HK-2 (cell line): ENCODE results near the gene PSMD7.
"Not testable (repeated sequence)": the region's sequence is repeated elsewhere in the genome, so short reads cannot be mapped to it uniquely, and the experiment has no call there.

Experiments used
- DNase-seq: peaks from one replicate; pipeline ENCODE4 v3.0.0-alpha.2; 2018; ENCODE audit not compliant: unreplicated experiment

Gene PSMD7

GRCh38 chr16:74297145-74297665 is 591 bp downstream of the PSMD7 start:
- no peak for DNase-seq

- no peak for DNase-seq
Measured at GRCh38 chr16:74298104-74298503, 1.5 kb downstream of the PSMD7 start.

DNA sequence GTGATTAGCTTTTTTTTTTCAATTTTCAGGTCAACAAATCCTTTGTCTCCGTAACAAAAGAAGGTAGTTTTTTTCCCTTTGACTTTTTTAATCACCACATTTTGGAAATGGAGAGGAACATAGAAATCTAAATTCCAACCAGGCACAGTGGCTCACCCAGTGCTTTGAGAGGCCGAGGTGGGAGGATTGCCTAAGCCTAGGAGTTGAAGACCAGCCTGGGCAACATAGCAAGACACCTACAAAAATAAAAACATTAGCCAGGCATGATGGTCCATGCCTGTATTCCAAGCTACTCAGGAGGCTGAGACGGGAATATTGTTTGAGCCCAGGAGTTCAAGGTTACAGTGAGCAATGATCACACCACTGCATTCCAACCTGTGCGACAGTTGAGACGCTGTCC is 5.7 kb downstream of the PSMD7 start:
- no peak for DNase-seq

DNA sequence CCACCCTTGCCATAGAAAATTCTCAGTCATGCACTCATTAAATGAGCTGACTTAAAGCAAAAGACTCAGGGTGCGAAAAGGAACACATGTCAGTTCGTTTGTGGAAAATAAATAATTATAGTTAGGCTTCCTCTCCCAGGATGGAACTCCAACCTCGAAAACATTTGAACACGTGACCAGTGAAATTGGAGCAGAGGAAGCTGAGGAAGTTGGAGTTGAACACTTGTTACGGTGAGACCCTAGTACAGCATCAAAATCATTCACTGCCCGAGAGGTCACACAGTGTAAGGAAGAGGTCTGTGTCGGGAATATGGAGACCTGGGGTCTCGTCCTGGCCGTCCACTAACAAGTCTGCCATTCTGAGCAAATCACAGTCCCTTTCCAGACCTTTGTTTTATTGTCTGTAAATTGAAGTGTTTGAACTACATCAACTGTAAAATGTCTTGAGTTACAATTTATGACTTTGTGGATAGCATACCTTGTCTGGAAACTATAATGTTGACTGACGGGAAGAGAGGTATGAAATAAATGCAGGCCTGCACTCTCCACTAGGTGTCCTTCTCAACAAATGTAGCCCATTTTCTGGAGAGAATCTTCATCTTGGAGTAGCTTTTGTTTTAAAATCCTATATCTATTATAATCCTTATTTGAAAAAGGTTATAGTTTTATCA is 7.7 kb downstream of the PSMD7 start:
- DNase-seq = no peak

DNA sequence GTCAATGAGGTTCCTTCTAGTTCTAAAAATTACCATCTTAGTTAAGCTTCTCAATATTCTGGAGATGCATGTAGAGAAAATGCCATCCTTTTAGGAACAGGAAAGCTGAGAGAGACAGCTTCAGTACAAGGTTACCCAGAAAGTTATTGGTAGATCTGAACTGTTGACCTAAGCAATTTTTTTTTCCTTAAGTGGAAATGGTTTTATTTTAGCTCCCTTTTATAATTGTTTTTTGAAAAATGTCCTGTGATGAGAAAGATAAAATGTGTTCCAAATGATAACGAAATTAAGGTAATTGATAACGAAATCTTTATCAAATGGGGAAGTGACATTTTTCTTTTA is 8.2 kb downstream of the PSMD7 start:
- DNase-seq = no peak

- DNase-seq = no peak
Measured at GRCh38 chr16:74305281-74305680, 8.7 kb downstream of the PSMD7 start.

GRCh38 chr16:74305978-74306784 is 9.6 kb downstream of the PSMD7 start:
- no peak for DNase-seq

DNA sequence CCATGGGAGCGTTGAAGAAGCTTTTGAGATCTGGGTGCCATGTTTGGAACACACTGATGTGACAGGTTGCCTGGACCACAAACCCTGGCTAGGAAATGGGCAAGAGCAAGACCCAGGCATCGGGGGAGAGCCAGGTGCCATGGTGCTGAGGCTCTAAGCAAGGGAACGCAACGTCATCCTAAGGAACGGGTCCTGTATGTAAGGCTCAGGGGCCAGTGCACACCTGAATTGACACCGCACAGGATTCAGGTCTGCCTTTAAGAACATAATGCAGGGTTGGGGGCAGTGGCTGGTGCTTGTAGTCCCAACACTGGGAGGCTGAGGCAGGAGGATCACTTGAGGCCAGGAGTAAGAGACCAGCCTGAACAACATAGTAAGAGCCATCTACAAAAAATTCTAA is 10.8 kb downstream of the PSMD7 start:
- DNase-seq = no peak

- DNase-seq = peak; percentile 37
Measured at GRCh38 chr16:74309789-74310781, 13.5 kb downstream of the PSMD7 start.

DNA sequence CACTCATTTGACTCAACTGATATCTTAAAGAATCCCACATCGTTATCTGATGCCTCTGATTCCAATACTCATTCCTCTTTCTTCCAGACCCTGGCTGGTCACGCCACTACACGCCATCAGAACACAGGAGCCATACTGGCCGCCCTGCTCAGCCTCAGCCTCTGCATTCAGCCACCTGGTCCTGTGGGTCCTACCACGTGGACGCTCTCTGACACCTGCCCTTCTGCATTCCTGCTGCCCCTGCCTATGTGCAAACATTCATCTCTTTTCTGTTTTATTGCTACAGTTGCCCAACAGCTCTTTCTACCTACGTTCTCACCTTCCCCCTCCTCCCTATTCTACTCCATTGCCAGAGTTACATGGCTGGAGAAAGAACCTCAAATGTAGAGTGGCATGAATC is 18.4 kb downstream of the PSMD7 start:
- DNase-seq = no peak

- DNase-seq = no peak
Measured at GRCh38 chr16:74320707-74321106, 24.1 kb downstream of the PSMD7 start.

DNA sequence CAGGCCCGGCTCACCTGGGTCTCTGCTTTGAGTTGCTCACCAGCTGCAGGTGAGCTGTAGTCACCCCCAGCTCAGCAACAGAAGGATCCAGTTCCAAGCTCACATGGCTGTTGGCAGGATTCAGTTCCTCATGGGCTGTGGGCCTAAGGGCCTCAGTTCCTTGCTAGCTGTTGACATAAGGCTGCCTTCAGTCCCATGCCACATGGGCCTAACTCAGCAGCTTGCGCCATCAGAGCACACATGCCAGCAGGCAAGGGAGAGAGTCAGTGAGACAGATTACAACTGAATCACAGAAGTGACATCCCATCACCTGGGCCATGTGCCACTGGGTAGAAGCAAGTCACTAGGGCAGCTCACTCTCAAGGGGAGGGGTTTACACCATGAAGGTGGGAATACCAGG is 24.7 kb downstream of the PSMD7 start:
- DNase-seq = no peak

- no peak for DNase-seq
Measured at GRCh38 chr16:74322301-74322710, 25.7 kb downstream of the PSMD7 start.

DNA sequence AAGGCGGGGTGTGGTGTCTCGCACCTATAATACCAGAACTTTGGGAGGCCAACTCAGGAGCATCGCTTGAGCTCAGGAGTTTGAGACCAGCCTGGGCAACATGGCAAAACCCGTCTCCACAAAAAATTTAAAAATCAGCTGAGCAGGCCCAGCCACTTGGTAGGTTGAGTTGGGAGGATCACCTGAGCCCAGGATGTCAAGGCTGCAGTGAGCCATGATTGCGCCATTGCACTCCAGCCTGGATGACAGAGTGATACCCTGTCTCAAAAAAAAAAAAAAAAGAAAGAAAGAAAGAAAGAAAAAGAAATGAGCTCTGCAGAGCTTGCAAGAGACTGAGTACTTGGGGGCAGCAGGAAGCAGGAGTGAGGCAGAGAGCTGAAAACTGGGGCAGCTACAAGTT is 28.2 kb downstream of the PSMD7 start:
- DNase-seq = not testable (repeated sequence)

GRCh38 chr16:74325641-74326040 is 29.0 kb downstream of the PSMD7 start:
- no peak for DNase-seq

DNA sequence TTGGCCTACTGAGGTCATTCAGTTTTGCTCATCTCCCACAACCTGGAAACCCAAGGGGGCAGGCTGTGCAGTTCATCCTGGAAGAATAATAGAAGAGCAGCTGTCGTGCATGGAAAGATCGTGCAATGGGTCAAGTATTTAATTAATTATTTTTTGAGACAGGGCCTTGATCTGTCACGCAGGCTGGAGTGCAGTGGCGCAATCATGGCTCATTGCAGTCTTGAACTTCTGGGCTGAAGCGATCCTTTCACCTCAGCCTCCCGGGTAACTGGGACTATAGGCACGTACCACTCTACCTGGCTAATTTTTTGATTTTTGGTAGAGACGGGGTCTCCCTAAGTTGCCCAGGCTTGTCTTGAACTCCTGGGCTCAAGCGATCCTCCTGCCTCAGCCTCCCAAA is 31.7 kb downstream of the PSMD7 start:
- DNase-seq = not testable (repeated sequence)

DNA sequence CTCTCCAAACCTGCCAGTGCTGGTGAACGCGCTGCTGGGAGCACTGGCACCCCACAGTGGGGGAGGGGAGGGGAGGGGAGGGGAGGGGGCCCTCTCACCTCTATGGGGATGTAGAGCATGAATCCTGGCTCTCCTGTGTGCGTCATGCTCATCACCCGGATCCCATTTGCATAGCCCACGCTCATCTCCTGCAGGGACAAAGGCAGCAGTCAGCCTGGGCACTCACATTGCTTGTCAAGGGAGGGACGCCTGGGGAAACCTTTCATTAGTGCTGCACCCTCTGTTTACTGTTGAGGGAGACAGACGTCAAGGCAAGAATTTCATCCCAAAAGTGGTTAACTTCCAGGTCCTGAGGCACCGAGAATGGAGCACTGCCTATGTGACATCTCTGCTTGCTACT is 35.9 kb downstream of the PSMD7 start:
- DNase-seq = not testable (repeated sequence)

GRCh38 chr16:74337506-74337905 is 40.9 kb downstream of the PSMD7 start:
- DNase-seq = not testable (repeated sequence)

DNA sequence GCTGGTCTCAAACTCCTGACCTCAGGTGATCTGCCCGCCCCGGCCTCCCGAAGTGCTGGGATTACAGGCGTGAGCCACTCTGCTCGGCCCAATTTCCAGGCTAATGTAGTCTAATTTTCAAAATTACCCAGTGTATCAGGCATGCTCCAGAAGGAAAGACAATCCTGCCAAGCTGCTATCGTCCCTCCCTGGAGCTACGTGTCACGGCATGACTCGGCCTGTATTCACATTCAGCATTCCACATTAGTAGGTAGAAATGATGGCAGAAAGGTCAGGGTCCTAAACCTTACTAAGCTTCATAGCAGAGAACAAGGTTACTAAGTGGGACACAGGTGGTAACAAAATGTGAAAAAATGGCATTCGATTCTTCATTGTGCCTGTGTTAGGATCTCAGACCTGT is 42.6 kb downstream of the PSMD7 start:
- DNase-seq = not testable (repeated sequence)

GRCh38 chr16:74353038-74353437 is 56.4 kb downstream of the PSMD7 start:
- DNase-seq = not testable (repeated sequence)
